Naive thymus-derived CD8-positive, alpha-beta T cell (primary cell): ENCODE results near the gene SMIM1. TPM values are rescaled to one million over a fixed set of nuclear protein-coding genes. Genes with fewer than 3 reads are reported as not detected.

ENCODE experiments used
- ATAC-seq, 2 donors: fragments of 150-1000 bp; cut with Tn5 transposase in 1 of 2; sonication (Bioruptor Pico), chemical (Tn5 transposase) in 1 of 2; 1 replicate in 1 of 2; 2 replicates in 1 of 2; pipeline ENCODE4 v1.10.0; 2021; ENCODE audit warnings: mild to moderate bottlenecking in 2 of 2, moderate library complexity in 2 of 2
- POLR2A ChIA-PET: fragments of 350-600 bp; sonication (Branson Sonifier 250); formaldehyde crosslinking; loops from one replicate; lab custom pipeline; 2021; ENCODE audit warnings: antibody characterized with exemption; lab: Charles Lee
- DNase-seq, 10 donors: peaks; one replicate each; pipeline versions ENCODE4 v3.0.0 to v3.0.0-alpha.2; 2020 to 2022
- H3K27ac Mint-ChIP-seq, 10 donors: one replicate each; pipeline ENCODE4 v1.8.0; 2020 to 2022; ENCODE audit warnings: mild to moderate bottlenecking in 10 of 10, mixed read lengths in 10 of 10, moderate library complexity in 4 of 10, inconsistent platforms in 1 of 10
- H3K27me3 Mint-ChIP-seq, 5 donors: one replicate each; pipeline ENCODE4 v1.8.0; 2021 to 2022; ENCODE audit warnings: mixed read lengths in 5 of 5
- H3K36me3 Mint-ChIP-seq, 3 donors: one replicate each; pipeline ENCODE4 v1.8.0; 2020 to 2022; ENCODE audit warnings: mixed read lengths in 3 of 3, mild to moderate bottlenecking in 2 of 3, inconsistent platforms in 1 of 3
- H3K4me1 Mint-ChIP-seq, 4 donors: one replicate each; pipeline ENCODE4 v1.8.0; 2021 to 2022; ENCODE audit warnings: mixed read lengths in 4 of 4
- H3K4me3 Mint-ChIP-seq, 10 donors: one replicate each; pipeline ENCODE4 v1.8.0; 2020 to 2022; ENCODE audit warnings: mild to moderate bottlenecking in 10 of 10, mixed read lengths in 10 of 10, moderate library complexity in 6 of 10, inconsistent platforms in 1 of 10
- H3K9me3 Mint-ChIP-seq, 9 donors: one replicate each; pipeline ENCODE4 v1.8.0; 2020 to 2022; ENCODE audit warnings: mixed read lengths in 9 of 9, mild to moderate bottlenecking in 3 of 9, inconsistent platforms in 1 of 9, moderate library complexity in 1 of 9
- polyA plus RNA-seq, 3 donors: library from polyadenylated mRNA; unstranded; fragments of 300-500 nt; fragmentation: Illumina TruSeq; gene quantifications; one replicate each; pipeline ENCODE4 v1.2.3, GENCODE V29; 2021
- total RNA-seq, 8 experiments: library from RNA in 2 of 8; stranded (reverse) in 2 of 8; gene quantifications; one replicate each; pipeline ENCODE4 v1.2.3 and lab custom pipeline; 2021 to 2026

Gene SMIM1
- total and polyA plus RNA-seq, 5 experiments from 2014 or later: 1.3 to 5.7 (median 2.3) TPM

- Mint-ChIP-seq H3K27me3 (no peaks in the 10 kb centered on the region), H3K36me3 (peaks cover 0 to 85% (median 16%) of the 10 kb centered on the region in 3 donors), H3K4me3 (no peak overlapping the region), H3K4me1 (no peaks in the 10 kb centered on the region), H3K27ac (no peak overlapping the region), H3K9me3 (peaks cover 0 to 1% (median 0%) of the 10 kb centered on the region in 9 donors)
- DNase-seq (no peak), ATAC-seq (no peak)
- POLR2A ChIA-PET: no interaction called here
Measured at GRCh38 chr1:3825356-3825755, 52.8 kb downstream of the SMIM1 start.

Other genes starting within 250 kb of the SMIM1 start
- 100 to 1,000 TPM; 197 to 198 TPM for gene MEGF6, start 161.2 kb upstream of the SMIM1 start, total RNA-seq
- 1 to 10 TPM; 2.2 to 3.5 (median 2.5) TPM for gene MEGF6, start 161.2 kb upstream of the SMIM1 start, polyA plus RNA-seq
- gene TPRG1L, start 147.7 kb upstream of the SMIM1 start, total RNA-seq: 10 to 100 TPM; 57.4 to 61.7 TPM
- gene TPRG1L, start 147.7 kb upstream of the SMIM1 start, polyA plus RNA-seq: 10 to 100 TPM; 41.9 to 48.3 (median 42.3) TPM
- gene WRAP73, start 122.6 kb upstream of the SMIM1 start, total RNA-seq: 10 to 100 TPM; 37.4 to 46.8 TPM
- 10 to 100 TPM; 26.3 to 32.1 (median 26.4) TPM for gene WRAP73, start 122.6 kb upstream of the SMIM1 start, polyA plus RNA-seq
- not detected for gene TP73, start 120.2 kb upstream of the SMIM1 start, total RNA-seq
- under 1 TPM in 2 of 3 donors, not detected in 1; 0.04 to 0.06 TPM for gene TP73, start 120.2 kb upstream of the SMIM1 start, polyA plus RNA-seq
- not detected for gene CCDC27, start 20.3 kb upstream of the SMIM1 start, total RNA-seq
- not detected for gene CCDC27, start 20.3 kb upstream of the SMIM1 start, polyA plus RNA-seq
- 10 to 100 TPM; 46.0 to 52.6 TPM for gene LRRC47, start 23.7 kb downstream of the SMIM1 start, total RNA-seq
- 10 to 100 TPM; 23.9 to 34.9 (median 34.6) TPM for gene LRRC47, start 23.7 kb downstream of the SMIM1 start, polyA plus RNA-seq
- gene CEP104, start 84.5 kb downstream of the SMIM1 start, total RNA-seq: 10 to 100 TPM; 51.3 to 59.0 TPM
- gene CEP104, start 84.5 kb downstream of the SMIM1 start, polyA plus RNA-seq: 10 to 100 TPM; 13.1 to 19.4 (median 18.4) TPM
- gene DFFB, start 84.7 kb downstream of the SMIM1 start, total RNA-seq: 10 to 100 TPM; 20.6 to 21.1 TPM
- gene DFFB, start 84.7 kb downstream of the SMIM1 start, polyA plus RNA-seq: 10 to 100 TPM in 1 of 3 donors, 1 to 10 TPM in 2; 8.5 to 12.5 (median 9.8) TPM
- gene C1orf174, start 127.5 kb downstream of the SMIM1 start, total RNA-seq: 10 to 100 TPM; 27.7 to 29.9 TPM
- gene C1orf174, start 127.5 kb downstream of the SMIM1 start, polyA plus RNA-seq: 10 to 100 TPM; 16.4 to 27.6 (median 17.9) TPM